ENCODE data around the gene PRTFDC1. TPM values are rescaled to one million over a fixed set of nuclear protein-coding genes. Genes with fewer than 3 reads are reported as not detected.

PRTFDC1 gene
- total and polyA plus RNA-seq, 2 of the 8 experiments (the other 6 are each of a cell fraction or from before 2014, with no cell fraction given), result 5.9 to 6.6 TPM

DNA sequence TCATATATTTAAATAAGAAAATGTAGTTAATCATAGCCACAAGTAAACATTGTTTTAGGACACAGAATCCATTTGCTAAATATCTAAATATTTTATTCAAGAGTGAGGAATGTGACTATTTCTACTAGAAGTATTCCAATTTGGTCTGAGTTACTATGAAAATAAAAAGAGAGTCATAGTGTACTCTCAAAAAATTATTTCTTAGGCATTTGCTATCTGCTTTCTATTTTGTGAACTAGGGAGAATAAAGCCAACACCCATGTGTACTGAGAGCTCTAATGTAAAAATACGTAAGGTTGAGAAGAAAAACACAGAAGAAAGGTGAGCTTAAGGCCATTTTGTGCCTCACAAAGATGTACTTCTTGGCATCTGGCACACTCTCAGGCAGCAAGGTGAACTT lies 38.3 kb downstream of the PRTFDC1 start (continued):
- TF ChIP-seq, protein P1, sequence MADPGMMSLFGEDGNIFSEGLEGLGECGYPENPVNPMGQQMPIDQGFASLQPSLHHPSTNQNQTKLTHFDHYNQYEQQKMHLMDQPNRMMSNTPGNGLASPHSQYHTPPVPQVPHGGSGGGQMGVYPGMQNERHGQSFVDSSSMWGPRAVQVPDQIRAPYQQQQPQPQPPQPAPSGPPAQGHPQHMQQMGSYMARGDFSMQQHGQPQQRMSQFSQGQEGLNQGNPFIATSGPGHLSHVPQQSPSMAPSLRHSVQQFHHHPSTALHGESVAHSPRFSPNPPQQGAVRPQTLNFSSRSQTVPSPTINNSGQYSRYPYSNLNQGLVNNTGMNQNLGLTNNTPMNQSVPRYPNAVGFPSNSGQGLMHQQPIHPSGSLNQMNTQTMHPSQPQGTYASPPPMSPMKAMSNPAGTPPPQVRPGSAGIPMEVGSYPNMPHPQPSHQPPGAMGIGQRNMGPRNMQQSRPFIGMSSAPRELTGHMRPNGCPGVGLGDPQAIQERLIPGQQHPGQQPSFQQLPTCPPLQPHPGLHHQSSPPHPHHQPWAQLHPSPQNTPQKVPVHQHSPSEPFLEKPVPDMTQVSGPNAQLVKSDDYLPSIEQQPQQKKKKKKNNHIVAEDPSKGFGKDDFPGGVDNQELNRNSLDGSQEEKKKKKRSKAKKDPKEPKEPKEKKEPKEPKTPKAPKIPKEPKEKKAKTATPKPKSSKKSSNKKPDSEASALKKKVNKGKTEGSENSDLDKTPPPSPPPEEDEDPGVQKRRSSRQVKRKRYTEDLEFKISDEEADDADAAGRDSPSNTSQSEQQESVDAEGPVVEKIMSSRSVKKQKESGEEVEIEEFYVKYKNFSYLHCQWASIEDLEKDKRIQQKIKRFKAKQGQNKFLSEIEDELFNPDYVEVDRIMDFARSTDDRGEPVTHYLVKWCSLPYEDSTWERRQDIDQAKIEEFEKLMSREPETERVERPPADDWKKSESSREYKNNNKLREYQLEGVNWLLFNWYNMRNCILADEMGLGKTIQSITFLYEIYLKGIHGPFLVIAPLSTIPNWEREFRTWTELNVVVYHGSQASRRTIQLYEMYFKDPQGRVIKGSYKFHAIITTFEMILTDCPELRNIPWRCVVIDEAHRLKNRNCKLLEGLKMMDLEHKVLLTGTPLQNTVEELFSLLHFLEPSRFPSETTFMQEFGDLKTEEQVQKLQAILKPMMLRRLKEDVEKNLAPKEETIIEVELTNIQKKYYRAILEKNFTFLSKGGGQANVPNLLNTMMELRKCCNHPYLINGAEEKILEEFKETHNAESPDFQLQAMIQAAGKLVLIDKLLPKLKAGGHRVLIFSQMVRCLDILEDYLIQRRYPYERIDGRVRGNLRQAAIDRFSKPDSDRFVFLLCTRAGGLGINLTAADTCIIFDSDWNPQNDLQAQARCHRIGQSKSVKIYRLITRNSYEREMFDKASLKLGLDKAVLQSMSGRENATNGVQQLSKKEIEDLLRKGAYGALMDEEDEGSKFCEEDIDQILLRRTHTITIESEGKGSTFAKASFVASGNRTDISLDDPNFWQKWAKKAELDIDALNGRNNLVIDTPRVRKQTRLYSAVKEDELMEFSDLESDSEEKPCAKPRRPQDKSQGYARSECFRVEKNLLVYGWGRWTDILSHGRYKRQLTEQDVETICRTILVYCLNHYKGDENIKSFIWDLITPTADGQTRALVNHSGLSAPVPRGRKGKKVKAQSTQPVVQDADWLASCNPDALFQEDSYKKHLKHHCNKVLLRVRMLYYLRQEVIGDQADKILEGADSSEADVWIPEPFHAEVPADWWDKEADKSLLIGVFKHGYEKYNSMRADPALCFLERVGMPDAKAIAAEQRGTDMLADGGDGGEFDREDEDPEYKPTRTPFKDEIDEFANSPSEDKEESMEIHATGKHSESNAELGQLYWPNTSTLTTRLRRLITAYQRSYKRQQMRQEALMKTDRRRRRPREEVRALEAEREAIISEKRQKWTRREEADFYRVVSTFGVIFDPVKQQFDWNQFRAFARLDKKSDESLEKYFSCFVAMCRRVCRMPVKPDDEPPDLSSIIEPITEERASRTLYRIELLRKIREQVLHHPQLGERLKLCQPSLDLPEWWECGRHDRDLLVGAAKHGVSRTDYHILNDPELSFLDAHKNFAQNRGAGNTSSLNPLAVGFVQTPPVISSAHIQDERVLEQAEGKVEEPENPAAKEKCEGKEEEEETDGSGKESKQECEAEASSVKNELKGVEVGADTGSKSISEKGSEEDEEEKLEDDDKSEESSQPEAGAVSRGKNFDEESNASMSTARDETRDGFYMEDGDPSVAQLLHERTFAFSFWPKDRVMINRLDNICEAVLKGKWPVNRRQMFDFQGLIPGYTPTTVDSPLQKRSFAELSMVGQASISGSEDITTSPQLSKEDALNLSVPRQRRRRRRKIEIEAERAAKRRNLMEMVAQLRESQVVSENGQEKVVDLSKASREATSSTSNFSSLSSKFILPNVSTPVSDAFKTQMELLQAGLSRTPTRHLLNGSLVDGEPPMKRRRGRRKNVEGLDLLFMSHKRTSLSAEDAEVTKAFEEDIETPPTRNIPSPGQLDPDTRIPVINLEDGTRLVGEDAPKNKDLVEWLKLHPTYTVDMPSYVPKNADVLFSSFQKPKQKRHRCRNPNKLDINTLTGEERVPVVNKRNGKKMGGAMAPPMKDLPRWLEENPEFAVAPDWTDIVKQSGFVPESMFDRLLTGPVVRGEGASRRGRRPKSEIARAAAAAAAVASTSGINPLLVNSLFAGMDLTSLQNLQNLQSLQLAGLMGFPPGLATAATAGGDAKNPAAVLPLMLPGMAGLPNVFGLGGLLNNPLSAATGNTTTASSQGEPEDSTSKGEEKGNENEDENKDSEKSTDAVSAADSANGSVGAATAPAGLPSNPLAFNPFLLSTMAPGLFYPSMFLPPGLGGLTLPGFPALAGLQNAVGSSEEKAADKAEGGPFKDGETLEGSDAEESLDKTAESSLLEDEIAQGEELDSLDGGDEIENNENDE (IDR thresholded peaks at IDR 0.05; ENCODE audit: insufficient replicate concordance, low read length), result no peak
- TF ChIP-seq GTF2F1 (IDR thresholded peaks at IDR 0.05; ENCODE audit: borderline replicate concordance, low read depth, low read length) (no peak), CBX8 (IDR thresholded peaks at IDR 0.05; ENCODE audit: borderline replicate concordance, low read depth, low read length) (no peak), NRF1 (IDR thresholded peaks at IDR 0.05; ENCODE audit: low read depth, low read length) (no peak), TCF12 (IDR thresholded peaks at IDR 0.05; ENCODE audit: low read depth, low read length) (no peak), JUND (IDR thresholded peaks at IDR 0.05; ENCODE audit: low read length) (no peak), RBBP5 (IDR thresholded peaks at IDR 0.05; ENCODE audit: borderline replicate concordance, low read depth, low read length) (no peak), ZNF274 (IDR thresholded peaks at IDR 0.05; ENCODE audit: borderline replicate concordance, extremely low read depth, low read length) (no peak)

All from H1 (cell line).